ENCODE data around the gene CNIH1. TPM values are rescaled to one million over a fixed set of nuclear protein-coding genes. Genes with fewer than 3 reads are reported as not detected.

Gene CNIH1
- 10 to 100 TPM; 19.7 to 43.5 (median 34.7) TPM for total RNA-seq
- polyA plus RNA-seq: 10 to 100 TPM; 10.8 to 42.8 TPM

DNA sequence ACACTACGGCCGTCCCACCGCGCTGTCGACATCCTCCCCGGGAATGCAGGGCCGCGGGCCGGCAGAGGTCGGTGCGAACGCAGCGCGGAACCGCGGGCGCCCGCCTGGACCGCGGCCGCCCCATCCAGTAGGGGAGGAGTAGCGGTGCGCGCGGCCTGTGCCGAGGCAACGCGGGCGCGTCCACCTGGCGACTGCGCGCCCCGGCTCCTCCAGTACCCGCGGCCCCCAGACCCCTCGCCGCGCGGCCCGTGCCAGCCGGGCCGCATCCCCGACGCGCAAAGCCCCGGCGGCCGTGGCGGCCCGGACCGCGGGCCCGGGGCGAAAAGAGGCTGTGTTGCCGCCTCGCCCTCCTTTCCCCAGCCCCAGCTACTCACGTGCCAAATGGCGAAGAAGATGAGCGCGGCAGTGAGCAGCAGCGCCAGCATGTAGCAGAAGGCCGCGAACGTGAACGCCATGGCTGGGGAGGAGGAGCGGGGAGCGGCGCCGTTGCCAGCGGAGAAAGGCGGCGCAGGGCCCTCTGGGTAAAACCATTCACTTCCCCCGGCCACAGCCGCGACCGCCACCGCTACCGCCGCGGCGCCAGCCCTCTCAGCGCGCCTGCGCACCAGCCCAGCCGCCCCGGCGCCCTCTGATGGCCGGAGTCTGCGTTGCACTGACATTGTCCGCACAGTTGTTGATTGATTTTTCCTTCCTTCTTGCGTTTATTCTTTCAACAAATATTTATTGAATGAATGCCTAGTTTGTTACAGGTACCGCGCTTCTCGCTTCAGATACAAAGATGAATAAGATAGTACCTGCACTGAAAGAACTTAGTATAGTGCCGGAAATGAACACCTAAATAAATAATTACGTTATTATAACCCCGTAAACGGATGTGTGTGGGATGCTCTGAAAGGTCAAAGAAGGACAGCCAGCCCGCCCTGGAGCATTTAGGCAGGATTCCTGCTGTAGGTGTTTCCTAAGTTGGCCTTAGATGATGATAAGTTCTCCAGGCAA lies at the start of gene CNIH1:
Gene CNIH1, minus strand, starts transcription at position 502 of the 996 bp plus-strand sequence. Its CDS starts 47 bp downstream, at position 455.
- intact Hi-C loops (cut with DNase I): no loop called here
- TF ChIP-seq, protein P1, sequence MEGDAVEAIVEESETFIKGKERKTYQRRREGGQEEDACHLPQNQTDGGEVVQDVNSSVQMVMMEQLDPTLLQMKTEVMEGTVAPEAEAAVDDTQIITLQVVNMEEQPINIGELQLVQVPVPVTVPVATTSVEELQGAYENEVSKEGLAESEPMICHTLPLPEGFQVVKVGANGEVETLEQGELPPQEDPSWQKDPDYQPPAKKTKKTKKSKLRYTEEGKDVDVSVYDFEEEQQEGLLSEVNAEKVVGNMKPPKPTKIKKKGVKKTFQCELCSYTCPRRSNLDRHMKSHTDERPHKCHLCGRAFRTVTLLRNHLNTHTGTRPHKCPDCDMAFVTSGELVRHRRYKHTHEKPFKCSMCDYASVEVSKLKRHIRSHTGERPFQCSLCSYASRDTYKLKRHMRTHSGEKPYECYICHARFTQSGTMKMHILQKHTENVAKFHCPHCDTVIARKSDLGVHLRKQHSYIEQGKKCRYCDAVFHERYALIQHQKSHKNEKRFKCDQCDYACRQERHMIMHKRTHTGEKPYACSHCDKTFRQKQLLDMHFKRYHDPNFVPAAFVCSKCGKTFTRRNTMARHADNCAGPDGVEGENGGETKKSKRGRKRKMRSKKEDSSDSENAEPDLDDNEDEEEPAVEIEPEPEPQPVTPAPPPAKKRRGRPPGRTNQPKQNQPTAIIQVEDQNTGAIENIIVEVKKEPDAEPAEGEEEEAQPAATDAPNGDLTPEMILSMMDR (IDR thresholded peaks at IDR 0.05): peak; percentile 76 to 92 (median 90)
- WGBS, 2 donors: 0% methylated on average over 86 to 100 of the region's 100 CpGs
- ATAC-seq: peak; percentile 97 to 100 (median 99)
- no peak for FAIRE-seq
- Histone ChIP-seq H3K36me3 (no peaks in the 10 kb centered on the region), H3K4me3 (peak within 1 kb of the TSS; percentile 42 to 69 (median 60)), H3K9me3 (no peaks in the 10 kb centered on the region), H3K27ac (peak within 1 kb of the TSS; percentile 73 to 89 (median 80)), H3K4me1 (peaks cover 3 to 8% (median 3%) of the 10 kb centered on the region in 3 donors), H3K27me3 (no peaks in the 10 kb centered on the region)
- peak; percentile 88 to 99 (median 92) for DNase-seq

DNA sequence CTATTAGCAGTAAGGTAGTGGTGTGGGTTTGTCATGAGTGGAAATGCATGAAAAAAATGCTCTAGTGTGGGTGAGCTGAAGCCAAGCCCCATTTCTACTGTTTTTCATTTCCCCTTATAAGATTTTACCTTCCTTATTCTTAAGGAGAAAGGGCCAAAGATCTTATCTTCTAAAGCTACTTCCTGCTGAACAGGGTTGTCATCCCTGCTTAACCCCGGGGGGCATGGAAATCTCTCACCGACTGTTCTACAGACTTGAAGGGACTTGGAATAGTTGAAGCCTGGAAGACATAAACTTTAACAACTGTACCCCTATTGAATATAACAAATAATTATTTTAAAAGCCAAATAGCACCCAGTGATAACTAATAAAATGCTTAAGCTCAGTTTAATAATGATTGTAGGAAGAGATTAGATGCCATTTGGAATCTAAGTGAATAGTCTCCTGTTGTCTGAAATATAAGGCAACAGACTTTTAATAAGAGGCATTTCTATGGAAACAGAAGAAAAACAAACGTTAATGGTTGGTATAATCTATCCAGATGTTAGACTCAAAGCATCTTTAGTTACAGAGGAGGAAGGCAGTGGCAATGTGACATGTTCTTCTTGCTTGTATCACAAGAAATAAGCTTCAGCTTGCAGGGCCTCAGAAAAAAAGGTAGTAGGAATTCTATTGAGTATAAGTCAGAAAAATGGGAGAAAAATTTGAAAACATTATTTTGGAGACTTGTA lies 49.4 kb upstream of the CNIH1 start:
- intact Hi-C loops (cut with DNase I): no loop called here
- no peaks in the 10 kb centered on the region for H3K9me3 ChIP-seq
- ATAC-seq (no peak), DNase-seq (no peak), FAIRE-seq (no peak)
- 44 to 52% methylated on average over 3 of the region's 3 CpGs for WGBS, 2 donors
- no peak overlapping the region for H3K4me3 ChIP-seq
- no peaks in the 10 kb centered on the region for H3K36me3 ChIP-seq
- no peak overlapping the region for H3K27ac ChIP-seq
- H3K27me3 ChIP-seq: no peaks in the 10 kb centered on the region
- TF ChIP-seq, protein P1 (IDR thresholded peaks at IDR 0.05): no peak
- H3K4me1 ChIP-seq: peaks cover 5 to 10% (median 5%) of the 10 kb centered on the region in 3 donors

DNA sequence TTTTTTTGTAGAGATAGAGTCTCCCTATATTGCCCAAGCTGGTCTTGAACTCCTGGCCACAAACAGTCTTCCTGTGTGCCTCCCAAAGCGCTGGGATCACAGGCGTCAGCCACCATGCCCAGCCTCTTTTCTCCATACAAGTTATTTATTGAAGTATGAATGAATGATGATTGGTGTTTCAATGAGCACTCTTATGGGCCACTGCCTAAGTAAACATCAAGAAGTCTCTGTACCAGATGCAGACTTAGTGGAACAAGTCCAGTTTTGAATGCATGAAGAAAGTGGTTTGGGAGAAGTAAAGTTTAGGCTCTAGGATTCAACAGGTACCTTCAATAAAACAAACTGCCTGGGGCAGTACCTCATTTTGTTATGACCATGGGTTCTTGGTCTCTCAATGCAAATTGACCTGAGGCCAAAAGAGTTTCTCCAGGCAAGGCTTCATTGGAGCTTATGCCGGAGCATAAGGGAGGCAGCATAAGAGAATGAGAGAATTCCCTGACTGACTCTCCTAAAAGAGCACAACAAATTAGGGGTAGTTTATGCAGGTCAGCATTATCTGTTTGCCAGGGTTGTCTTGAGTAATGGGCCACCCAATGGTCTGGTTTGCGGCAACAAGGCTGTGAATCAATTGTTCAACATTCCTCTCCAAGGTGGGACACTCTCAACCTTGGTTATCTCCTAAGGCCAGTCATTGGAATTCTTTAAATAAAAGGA lies 48.7 kb upstream of the CNIH1 start:
- WGBS, 2 donors: 88 to 91% methylated on average over 4 of the region's 4 CpGs
- H3K36me3 ChIP-seq: no peaks in the 10 kb centered on the region
- no peaks in the 10 kb centered on the region for H3K9me3 ChIP-seq
- peaks cover 5 to 10% (median 5%) of the 10 kb centered on the region in 3 donors for H3K4me1 ChIP-seq
- intact Hi-C loops (cut with DNase I): no loop called here
- H3K27me3 ChIP-seq: no peaks in the 10 kb centered on the region
- peak overlapping the region in 1 of 4 donors; percentile 76 for H3K4me3 ChIP-seq
- FAIRE-seq (no peak), DNase-seq (no peak), ATAC-seq (no peak)
- TF ChIP-seq, protein P1 (IDR thresholded peaks at IDR 0.05): no peak
- H3K27ac ChIP-seq: no peak overlapping the region

DNA sequence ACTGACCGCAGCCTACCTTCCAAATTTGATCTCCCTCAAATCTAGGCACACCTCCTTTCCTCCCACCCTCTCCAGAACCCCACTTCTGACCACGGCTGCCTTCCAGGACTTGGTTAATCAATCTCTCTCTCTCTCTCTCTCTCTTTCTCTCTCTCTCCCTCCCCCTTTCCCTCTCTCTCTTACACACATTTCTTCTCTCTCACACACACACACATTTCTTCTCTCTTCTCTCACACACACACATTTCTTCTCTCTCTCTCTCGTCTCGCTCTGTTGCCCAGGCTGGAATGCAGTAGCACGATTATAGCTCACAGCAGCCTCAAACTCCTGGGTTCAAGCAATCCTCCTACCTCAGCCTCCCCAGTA lies 48.1 kb upstream of the CNIH1 start:
- peak overlapping the region in 3 of 4 donors; percentile 76 to 92 (median 86) for H3K4me3 ChIP-seq
- H3K27me3 ChIP-seq: no peaks in the 10 kb centered on the region
- DNase-seq (no peak), FAIRE-seq (no peak), ATAC-seq (peak in 1 of 4 donors; percentile 13)
- H3K4me1 ChIP-seq: peaks cover 5 to 10% (median 5%) of the 10 kb centered on the region in 3 donors
- no peaks in the 10 kb centered on the region for H3K36me3 ChIP-seq
- TF ChIP-seq, protein P1 (IDR thresholded peaks at IDR 0.05): no peak
- intact Hi-C loops (cut with DNase I): no loop called here
- H3K27ac ChIP-seq: peak overlapping the region in 3 of 4 donors; percentile 69 to 91 (median 90)
- WGBS, 2 donors: 7 to 10% methylated on average over 5 of the region's 5 CpGs
- H3K9me3 ChIP-seq: no peaks in the 10 kb centered on the region
